BJ (cell line): Measurements from ENCODE around the gene CYP27A1. TPM values are rescaled to one million over a fixed set of nuclear protein-coding genes. Genes with fewer than 3 reads are reported as not detected.

Experiments
- CTCF ChIA-PET: fragments of 350-600 bp; formaldehyde crosslinking; extraction: SDS; loops from one replicate; lab custom pipeline; 2021; ENCODE audit warnings: antibody characterized with exemption, inconsistent platforms; lab: Yijun Ruan, JAX
- POLR2A ChIA-PET: fragments of 300-600 bp; sonication (Branson Sonifier 250); formaldehyde crosslinking; extraction: SDS; loops from one replicate; lab custom pipeline; 2021; ENCODE audit warnings: antibody characterized with exemption; lab: Charles Lee
- DNase-seq: peaks from one replicate; pipeline ENCODE4 v3.0.0-alpha.2; 2011; ENCODE audit warnings: low read depth
- H3K27me3 ChIP-seq: 2 replicates; pipeline ENCODE4 v1.6.0; 2011; ENCODE audit warnings: low read length; ENCODE audit not compliant: control insufficient read depth, insufficient read depth
- H3K36me3 ChIP-seq: 2 replicates; pipeline ENCODE4 v1.5.1; 2011; ENCODE audit warnings: low read length; ENCODE audit not compliant: control insufficient read depth, insufficient read depth
- H3K4me3 ChIP-seq: 2 replicates; pipeline ENCODE4 v1.5.1; 2011; ENCODE audit warnings: low read depth, mild to moderate bottlenecking, control low read depth, low read length
- polyA plus RNA-seq: library from polyadenylated mRNA; depleted of rRNA; stranded (reverse); fragments of >200 nt; gene quantifications from 2 replicates; pipeline ENCODE4 v1.2.3, GENCODE V29; 2011
- TF ChIP-seq, protein P1 (sequence below): IDR thresholded peaks from 2 replicates; pipeline ENCODE4 v1.5.1; 2011; ENCODE audit warnings: low read depth, mild to moderate bottlenecking, control low read depth, inconsistent platforms, low read length, moderate library complexity; ENCODE audit not compliant: insufficient read depth

The CYP27A1 gene
- polyA plus RNA-seq, 1 experiment = 26.8 TPM

DNA sequence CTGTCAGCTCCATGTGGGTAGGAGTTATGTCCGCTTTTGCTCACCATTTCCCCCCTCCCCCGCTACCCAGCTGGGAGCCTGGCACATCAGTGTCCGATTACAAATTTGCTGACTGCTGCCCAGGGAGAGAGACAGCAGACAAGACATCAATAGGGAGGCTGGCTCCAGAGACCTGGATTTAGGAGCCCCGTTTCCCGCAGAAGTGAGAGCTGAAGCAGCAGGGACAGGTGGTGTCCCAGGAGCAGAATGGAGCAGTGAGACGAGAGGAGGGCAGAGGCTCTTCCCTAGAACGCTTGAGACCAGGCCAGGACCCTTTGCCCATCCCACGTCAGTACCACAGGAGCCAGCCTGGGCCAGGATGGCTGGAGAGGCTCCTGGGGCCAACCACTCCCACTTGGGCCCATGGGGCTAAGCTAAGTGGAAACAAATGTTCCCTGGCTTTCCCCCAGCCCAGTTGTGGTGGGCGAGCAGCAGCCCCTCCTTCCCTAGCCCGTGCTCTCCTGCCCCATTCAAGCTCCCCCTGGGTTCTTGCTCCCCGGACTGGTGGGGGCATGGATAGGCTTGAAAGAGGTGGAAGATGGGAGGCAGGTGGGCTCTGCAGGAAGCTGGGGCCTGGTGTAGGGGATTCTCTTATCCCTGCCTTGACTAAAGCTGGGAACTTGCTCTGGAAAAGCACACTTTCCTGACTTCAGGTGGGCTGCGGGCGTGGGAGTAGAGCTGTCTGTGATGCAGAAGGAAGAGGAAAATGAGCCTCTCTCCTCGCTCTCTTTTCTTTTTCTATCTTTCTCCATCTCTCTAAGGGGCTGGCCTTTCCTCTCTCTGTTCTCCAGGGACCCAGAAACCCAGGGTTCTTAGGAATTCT is 73.6 kb downstream of the CYP27A1 start:
- peaks cover 56% of the 10 kb centered on the region for H3K27me3 ChIP-seq
- ChIA-PET CTCF (interaction anchor here (0.6 to 1.8 kb wide), 3 partner anchors 21 to 42 kb away, joined by 3 to 5 read pairs (median 4); no protein-coding TSS in a partner anchor), POLR2A (no interaction called here)
- DNase-seq = no peak
- TF ChIP-seq, protein P1, sequence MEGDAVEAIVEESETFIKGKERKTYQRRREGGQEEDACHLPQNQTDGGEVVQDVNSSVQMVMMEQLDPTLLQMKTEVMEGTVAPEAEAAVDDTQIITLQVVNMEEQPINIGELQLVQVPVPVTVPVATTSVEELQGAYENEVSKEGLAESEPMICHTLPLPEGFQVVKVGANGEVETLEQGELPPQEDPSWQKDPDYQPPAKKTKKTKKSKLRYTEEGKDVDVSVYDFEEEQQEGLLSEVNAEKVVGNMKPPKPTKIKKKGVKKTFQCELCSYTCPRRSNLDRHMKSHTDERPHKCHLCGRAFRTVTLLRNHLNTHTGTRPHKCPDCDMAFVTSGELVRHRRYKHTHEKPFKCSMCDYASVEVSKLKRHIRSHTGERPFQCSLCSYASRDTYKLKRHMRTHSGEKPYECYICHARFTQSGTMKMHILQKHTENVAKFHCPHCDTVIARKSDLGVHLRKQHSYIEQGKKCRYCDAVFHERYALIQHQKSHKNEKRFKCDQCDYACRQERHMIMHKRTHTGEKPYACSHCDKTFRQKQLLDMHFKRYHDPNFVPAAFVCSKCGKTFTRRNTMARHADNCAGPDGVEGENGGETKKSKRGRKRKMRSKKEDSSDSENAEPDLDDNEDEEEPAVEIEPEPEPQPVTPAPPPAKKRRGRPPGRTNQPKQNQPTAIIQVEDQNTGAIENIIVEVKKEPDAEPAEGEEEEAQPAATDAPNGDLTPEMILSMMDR = no peak
- no peak overlapping the region for H3K4me3 ChIP-seq
- H3K36me3 ChIP-seq = no peaks in the 10 kb centered on the region

DNA sequence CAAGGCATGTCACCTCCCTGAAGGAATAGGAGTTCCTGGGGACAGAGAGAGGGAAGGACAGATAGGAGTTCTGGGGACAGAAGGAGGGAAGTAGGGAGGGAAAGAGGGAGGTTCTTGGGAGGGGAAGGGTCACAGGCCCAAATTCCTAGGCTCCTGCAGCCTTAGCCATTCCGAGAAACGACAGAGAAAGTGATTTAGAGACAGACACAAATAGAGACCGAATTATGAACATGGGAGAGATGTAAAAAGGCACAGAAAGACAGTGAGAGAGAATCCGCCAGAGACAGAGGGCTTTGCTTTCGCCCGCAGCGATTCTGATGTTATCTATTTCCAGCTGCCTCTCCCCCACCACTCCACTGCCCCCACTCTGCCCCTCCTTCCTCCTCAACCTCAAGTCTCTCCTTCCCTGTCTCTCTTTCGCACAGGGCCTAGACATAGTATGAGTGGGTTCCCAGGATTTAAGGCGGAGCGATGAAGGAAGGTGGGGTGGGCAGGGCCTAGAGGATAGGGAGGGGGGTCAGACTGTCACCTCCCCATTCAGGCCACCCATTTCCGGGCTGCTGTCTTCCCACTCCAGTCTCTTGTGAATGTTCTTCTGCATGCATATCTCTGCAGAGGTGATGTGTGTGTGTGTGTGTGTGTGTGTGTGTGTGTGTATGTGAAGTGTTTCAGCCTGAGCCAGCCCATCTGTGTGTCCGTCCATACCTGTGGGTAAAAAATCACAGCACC is 74.4 kb downstream of the CYP27A1 start:
- no peak for DNase-seq
- POLR2A ChIA-PET = no interaction called here
- TF ChIP-seq, protein P1 = no peak
- Histone ChIP-seq H3K36me3 (no peaks in the 10 kb centered on the region), H3K4me3 (no peak overlapping the region), H3K27me3 (peaks cover 60% of the 10 kb centered on the region)
- CTCF ChIA-PET = interaction anchor here (0.6 to 1.8 kb wide), 2 partner anchors 21 to 22 kb away, joined by 3 to 4 read pairs; no protein-coding TSS in a partner anchor

DNA sequence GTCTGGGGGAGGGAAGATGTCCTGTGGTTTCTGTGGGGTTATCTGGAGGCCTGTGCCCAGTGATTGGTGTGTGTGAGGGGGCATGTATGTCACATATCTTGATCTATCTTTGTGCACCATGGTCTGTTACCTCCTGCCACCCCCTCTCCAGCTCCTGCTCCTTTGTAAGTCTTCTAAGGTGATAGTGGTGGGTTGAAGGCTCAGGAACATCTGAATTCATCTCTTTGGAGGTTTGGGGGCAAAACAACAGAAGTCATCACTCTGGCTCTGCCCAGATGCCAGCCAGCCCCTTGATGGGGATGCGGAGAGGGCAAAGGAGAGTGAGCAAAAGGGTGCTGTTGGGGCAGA is 74.9 kb downstream of the CYP27A1 start:
- H3K36me3 ChIP-seq = no peaks in the 10 kb centered on the region
- CTCF ChIA-PET = interaction anchor here (1.8 kb wide), 1 partner anchor 42 kb away, joined by 7 read pairs; no protein-coding TSS in a partner anchor
- DNase-seq = no peak
- TF ChIP-seq, protein P1 = no peak
- no peak overlapping the region for H3K4me3 ChIP-seq
- peaks cover 65% of the 10 kb centered on the region for H3K27me3 ChIP-seq
- POLR2A ChIA-PET = no interaction called here

DNA sequence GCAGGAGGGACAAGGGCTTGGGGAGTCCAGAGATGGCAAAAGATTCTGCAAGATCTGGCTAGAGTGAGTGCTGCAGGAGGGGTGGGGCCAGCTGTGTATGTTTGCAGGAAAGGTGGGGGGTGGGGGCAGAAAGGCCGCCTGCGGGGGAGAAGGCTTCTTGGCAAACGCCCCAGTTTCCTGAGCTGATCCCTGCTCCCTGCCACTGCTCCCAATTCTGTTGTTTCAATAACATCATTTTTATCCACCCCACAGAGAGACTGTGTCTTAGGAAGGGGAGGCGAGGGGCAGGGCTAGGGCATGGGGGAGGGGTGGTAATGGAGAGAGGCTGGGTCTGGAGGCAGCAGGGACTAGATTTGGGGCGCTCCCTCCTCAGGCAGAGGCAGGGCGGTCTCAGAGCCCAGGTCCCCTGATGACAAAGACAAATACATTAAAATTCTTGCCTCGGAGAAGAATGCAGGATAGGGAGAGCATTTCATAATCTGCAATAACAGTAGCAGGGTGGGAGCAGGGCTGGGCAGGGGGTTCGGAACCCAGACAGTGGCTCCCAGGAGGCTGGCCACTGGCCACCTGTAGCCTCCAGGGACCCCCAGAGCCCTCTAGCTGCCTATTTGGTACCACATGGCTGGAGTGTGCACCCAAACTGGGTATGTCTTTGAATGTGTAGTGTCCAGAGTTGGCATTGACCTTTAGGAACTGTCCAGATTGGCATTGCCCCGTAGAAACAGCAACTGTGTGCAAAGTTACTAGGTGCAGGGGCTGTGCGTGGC is 75.6 kb downstream of the CYP27A1 start:
- no peak overlapping the region for H3K4me3 ChIP-seq
- peaks cover 68% of the 10 kb centered on the region for H3K27me3 ChIP-seq
- no peak for DNase-seq
- ChIA-PET POLR2A (no interaction called here), CTCF (interaction anchor here (1.3 to 9.9 kb wide), 3 partner anchors 10 to 41 kb away, joined by 7 to 83 read pairs (median 11); no protein-coding TSS in a partner anchor)
- H3K36me3 ChIP-seq = no peaks in the 10 kb centered on the region
- TF ChIP-seq, protein P1 = no peak

DNA sequence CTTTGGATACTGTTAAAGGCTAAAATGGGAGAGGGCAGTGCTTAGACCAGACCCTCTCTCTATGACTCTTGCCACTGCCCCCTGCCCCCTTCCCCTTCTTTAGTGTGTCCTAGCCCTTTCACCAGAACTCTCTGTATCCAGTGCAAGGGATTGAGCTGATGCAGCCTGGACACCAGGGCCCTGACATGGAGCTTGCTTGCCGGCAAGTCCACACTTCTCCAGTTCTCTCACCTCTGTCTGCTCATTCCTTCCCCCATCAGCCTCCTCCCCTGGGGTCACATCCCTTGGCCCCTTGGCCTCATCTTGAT is 76.1 kb downstream of the CYP27A1 start:
- Histone ChIP-seq H3K4me3 (no peak overlapping the region), H3K36me3 (no peaks in the 10 kb centered on the region), H3K27me3 (peaks cover 69% of the 10 kb centered on the region)
- POLR2A ChIA-PET = no interaction called here
- no peak for DNase-seq
- TF ChIP-seq, protein P1 = no peak
- CTCF ChIA-PET = interaction anchor here (1.1 to 9.9 kb wide), 4 partner anchors 10 to 127 kb away, joined by 3 to 83 read pairs (median 9); no protein-coding TSS in a partner anchor
